GM23338 (cell line): Measurements from ENCODE around the gene OR2W3. TPM values are rescaled to one million over a fixed set of nuclear protein-coding genes. Genes with fewer than 3 reads are reported as not detected.

ENCODE experiments used
- ATAC-seq: fragments of 200-7000 bp; cut with Tn5 transposase; 3 replicates; pipeline ENCODE4 v1.9.1; 2020
- DNase-seq: peaks from one replicate; pipeline ENCODE4 v3.0.0-alpha.2; 2015; ENCODE audit warnings: low spot score
- H2AFZ ChIP-seq: fragments of 200-600 bp; sonication (generic); 2 replicates; pipeline ENCODE4 v1.8.0; 2016; ENCODE audit warnings: antibody characterized with exemption, mild to moderate bottlenecking, moderate library complexity
- H3F3A ChIP-seq: fragments of 200-600 bp; sonication (generic); replicated peaks from 2 replicates; pipeline ENCODE4 v1.8.0; 2017; ENCODE audit warnings: antibody characterized with exemption, mixed run types, low read depth
- H3K27ac ChIP-seq: fragments of 200-600 bp; sonication (generic); 2 replicates; pipeline ENCODE4 v1.6.1; 2016; ENCODE audit warnings: low read depth
- H3K27me3 ChIP-seq: fragments of 200-600 bp; sonication (generic); 2 replicates; pipeline ENCODE4 v1.8.0; 2016; ENCODE audit warnings: mild to moderate bottlenecking, mixed run types, moderate library complexity; ENCODE audit not compliant: insufficient read depth
- H3K36me3 ChIP-seq: fragments of 200-600 bp; sonication (generic); 2 replicates; pipeline ENCODE4 v1.8.0; 2016; ENCODE audit warnings: mild to moderate bottlenecking; ENCODE audit not compliant: insufficient read depth
- H3K4me1 ChIP-seq: fragments of 200-600 bp; sonication (generic); 2 replicates; pipeline ENCODE4 v1.8.0; 2016; ENCODE audit warnings: mild to moderate bottlenecking, moderate library complexity; ENCODE audit not compliant: insufficient read depth
- H3K4me2 ChIP-seq: fragments of 200-600 bp; sonication (generic); 2 replicates; pipeline ENCODE4 v1.7.1; 2017; ENCODE audit warnings: mixed run types
- H3K4me3 ChIP-seq: fragments of 200-600 bp; sonication (generic); 2 replicates; pipeline ENCODE4 v1.6.1; 2016; ENCODE audit warnings: mixed run types
- H3K79me2 ChIP-seq: fragments of 200-600 bp; sonication (generic); replicated peaks from 2 replicates; pipeline ENCODE4 v1.8.0; 2017; ENCODE audit warnings: mild to moderate bottlenecking; ENCODE audit not compliant: insufficient read depth
- H3K9me2 ChIP-seq: fragments of 200-600 bp; sonication (generic); 2 replicates; pipeline ENCODE4 v1.8.0; 2017; ENCODE audit not compliant: insufficient read depth
- H4K20me1 ChIP-seq: fragments of 200-600 bp; sonication (generic); replicated peaks from 2 replicates; pipeline ENCODE4 v1.8.0; 2017; ENCODE audit warnings: mild to moderate bottlenecking; ENCODE audit not compliant: insufficient read depth
- H3K27ac Mint-ChIP-seq: 2 replicates; pipeline ENCODE4 v1.8.0; 2020; ENCODE audit warnings: inconsistent platforms, mild to moderate bottlenecking, moderate library complexity, mixed read lengths
- H3K27me3 Mint-ChIP-seq: 3 replicates; pipeline ENCODE4 v1.8.0; 2022; ENCODE audit warnings: low read depth, mild to moderate bottlenecking, moderate library complexity, mixed read lengths, inconsistent platforms; ENCODE audit not compliant: insufficient read depth, poor library complexity
- H3K36me3 Mint-ChIP-seq: 3 replicates; pipeline ENCODE4 v1.8.0; 2021; ENCODE audit warnings: low read depth, mild to moderate bottlenecking, inconsistent platforms, moderate library complexity, mixed read lengths
- H3K4me1 Mint-ChIP-seq: 3 replicates; pipeline ENCODE4 v1.8.0; 2020; ENCODE audit warnings: mild to moderate bottlenecking, inconsistent platforms, mixed read lengths
- H3K4me3 Mint-ChIP-seq: 3 replicates; pipeline ENCODE4 v1.8.0; 2021; ENCODE audit warnings: moderate library complexity, mild to moderate bottlenecking, inconsistent platforms, mixed read lengths
- H3K9me3 Mint-ChIP-seq: 3 replicates; pipeline ENCODE4 v1.8.0; 2020; ENCODE audit warnings: moderate library complexity, mild to moderate bottlenecking, inconsistent platforms, mixed read lengths
- CREB1 ChIP-seq: fragments of 250-450 bp; sonication (Bioruptor Pico); IDR thresholded peaks from 2 replicates; pipeline ENCODE4 v1.5.0; 2020; ENCODE audit warnings: low read depth, mild to moderate bottlenecking, moderate library complexity
- CTCF ChIP-seq, 2 experiments: fragments of 200-600 bp in 1 of 2; sonication (generic) in 1 of 2; conservative IDR thresholded peaks; 2 replicates each; pipeline versions ENCODE4 v1.5.1 to v1.6.1; 2016 to 2017; ENCODE audit warnings: antibody characterized with exemption in 2 of 2, low read depth in 2 of 2, mild to moderate bottlenecking in 2 of 2, moderate library complexity in 1 of 2
- EZH2 ChIP-seq: fragments of 200-600 bp; sonication (generic); IDR thresholded peaks from one replicate; pipeline ENCODE4 v1.8.0; 2017; ENCODE audit warnings: antibody characterized with exemption, mild to moderate bottlenecking, low read depth; ENCODE audit not compliant: unreplicated experiment
- EZH2phosphoT487 ChIP-seq: fragments of 200-600 bp; sonication (generic); IDR thresholded peaks from one replicate; pipeline ENCODE4 v1.8.1; 2018; ENCODE audit warnings: antibody characterized with exemption; ENCODE audit not compliant: unreplicated experiment
- POLR2AphosphoS5 ChIP-seq: IDR thresholded peaks from 2 replicates; pipeline ENCODE4 v1.6.1; 2016; ENCODE audit warnings: antibody characterized with exemption, low read depth
- REST ChIP-seq: IDR thresholded peaks from one replicate; pipeline ENCODE4 v1.6.1; 2018; ENCODE audit warnings: antibody characterized with exemption; ENCODE audit not compliant: unreplicated experiment
- STAT1 ChIP-seq: IDR thresholded peaks from one replicate; pipeline ENCODE4 v1.6.1; 2016; ENCODE audit warnings: antibody characterized with exemption; ENCODE audit not compliant: unreplicated experiment
- ZNF114 ChIP-seq: fragments of 250-450 bp; sonication (Bioruptor Pico); IDR thresholded peaks from 2 replicates; pipeline ENCODE4 v1.5.0; 2020; ENCODE audit warnings: mild to moderate bottlenecking, moderate library complexity
- ZNF331 ChIP-seq: fragments of 250-450 bp; sonication (Bioruptor Pico); IDR thresholded peaks from 2 replicates; pipeline ENCODE4 v1.5.0; 2020; ENCODE audit warnings: low read depth, mild to moderate bottlenecking, moderate library complexity
- polyA plus RNA-seq: library from polyadenylated mRNA; unstranded; fragments of >200 nt; fragmentation: Nextera tagmentation; extraction: Ambion mirVana; gene quantifications from 2 replicates; pipeline ENCODE4 v1.2.1, GENCODE V29; 2016
- total RNA-seq: library from RNA; depleted of rRNA; stranded (reverse); fragments of >200 nt; shearing (Covaris generic); gene quantifications from 2 replicates; pipeline ENCODE4 v1.2.3, GENCODE V29; 2014

Gene OR2W3
- total and polyA plus RNA-seq, 2 experiments from 2014 or later, result 0.45 TPM; not detected in 1

GRCh38 chr1:247884797-247885413 is 10.5 kb upstream of the OR2W3 start:
- Histone ChIP-seq H3K79me2 (no peaks in the 10 kb centered on the region), H3K9me2 (no peaks in the 10 kb centered on the region), H3K27ac (no peak overlapping the region), H3F3A (no peaks in the 10 kb centered on the region), H4K20me1 (no peaks in the 10 kb centered on the region), H3K4me3 (no peak overlapping the region), H2AFZ (no peak overlapping the region), H3K36me3 (no peaks in the 10 kb centered on the region), H3K27me3 (no peaks in the 10 kb centered on the region), H3K4me1 (no peaks in the 10 kb centered on the region), H3K4me2 (no peak overlapping the region)
- H3K9me3 Mint-ChIP-seq, result peaks cover 58% of the 10 kb centered on the region
- no peaks in the 10 kb centered on the region for H3K27me3 Mint-ChIP-seq
- no peak for TF ChIP-seq ZNF331 (CRISPR knock-in tag)
- TF ChIP-seq POLR2AphosphoS5, result no peak
- TF ChIP-seq CREB1 (CRISPR knock-in tag), result no peak
- TF ChIP-seq ZNF114 (CRISPR knock-in tag), result no peak
- no peak for TF ChIP-seq EZH2phosphoT487
- no peak for TF ChIP-seq STAT1
- ATAC-seq (no peak), DNase-seq (no peak)
- no peak overlapping the region for H3K4me3 Mint-ChIP-seq
- no peaks in the 10 kb centered on the region for H3K36me3 Mint-ChIP-seq
- H3K4me1 Mint-ChIP-seq, result no peaks in the 10 kb centered on the region
- no peak overlapping the region for H3K27ac Mint-ChIP-seq

- H3K9me3 Mint-ChIP-seq, result peaks cover 60% of the 10 kb centered on the region
- Histone ChIP-seq H3K79me2 (no peaks in the 10 kb centered on the region), H2AFZ (no peak overlapping the region), H4K20me1 (no peaks in the 10 kb centered on the region), H3K4me1 (no peaks in the 10 kb centered on the region), H3K4me2 (no peak overlapping the region), H3K4me3 (no peak overlapping the region), H3K27me3 (no peaks in the 10 kb centered on the region), H3K27ac (no peak overlapping the region), H3K9me2 (0 out of 2 replicates have a peak, but pooled peaks cover 9% of the 10 kb centered on the region), H3K36me3 (no peaks in the 10 kb centered on the region), H3F3A (no peaks in the 10 kb centered on the region)
- H3K36me3 Mint-ChIP-seq, result peaks cover 12% of the 10 kb centered on the region
- no peak overlapping the region for H3K27ac Mint-ChIP-seq
- peaks cover 9% of the 10 kb centered on the region for H3K27me3 Mint-ChIP-seq
- H3K4me3 Mint-ChIP-seq, result no peak overlapping the region
- ATAC-seq (no peak), DNase-seq (no peak)
- H3K4me1 Mint-ChIP-seq, result no peaks in the 10 kb centered on the region; the same call in 2 of the 3 replicates
- TF ChIP-seq EZH2 (no peak), POLR2AphosphoS5 (no peak)
These were observed 589 bp downstream of the OR2W3 start for GRCh38 chr1:247895976-247896375.

- no peak overlapping the region for H3K27ac ChIP-seq
- Mint-ChIP-seq H3K27me3 (peaks cover 3% of the 10 kb centered on the region), H3K9me3 (peaks cover 91% of the 10 kb centered on the region), H3K36me3 (peaks cover 50% of the 10 kb centered on the region), H3K4me1 (peaks cover 14% of the 10 kb centered on the region), H3K4me3 (no peak overlapping the region), H3K27ac (no peak overlapping the region)
- no peaks in the 10 kb centered on the region for H3K9me2 ChIP-seq
- 0 out of 2 replicates have a peak, but pooled peaks cover 3% of the 10 kb centered on the region for H3F3A ChIP-seq
- peaks cover 20% of the 10 kb centered on the region for H3K4me1 ChIP-seq
- no peak for DNase-seq
- no peak overlapping the region for H3K4me3 ChIP-seq
- TF ChIP-seq ZNF331 (CRISPR knock-in tag) (no peak), ZNF114 (CRISPR knock-in tag) (no peak), EZH2phosphoT487 (no peak), REST (no peak), EZH2 (no peak), CTCF (conservative IDR thresholded peaks at IDR 0.05; ENCODE audit: low read depth in 2 of 2) (no peak)
- H4K20me1 ChIP-seq, result no peaks in the 10 kb centered on the region
- H3K27me3 ChIP-seq, result no peaks in the 10 kb centered on the region
- H3K4me2 ChIP-seq, result no peak overlapping the region
- no peak overlapping the region for H2AFZ ChIP-seq
- no peaks in the 10 kb centered on the region for H3K79me2 ChIP-seq
- H3K36me3 ChIP-seq, result no peaks in the 10 kb centered on the region
- no peak for ATAC-seq
These were observed 8.7 kb downstream of the OR2W3 start for GRCh38 chr1:247904122-247904521.
